ENCODE results near the gene SORD.
"Not testable (repeated sequence)": the region's sequence is repeated elsewhere in the genome, so short reads cannot be mapped to it uniquely, and the experiment has no call there.

- TF ChIP-seq CTCF, POLR2A (IDR thresholded peaks at IDR 0.05): not testable (repeated sequence)
Measured at GRCh38 chr15:45025627-45026026, 2.6 kb downstream of the SORD start.
